HG02884 (cell line): ENCODE measurements around the gene SLC25A14.
"Not testable (repeated sequence)": the region's sequence is repeated elsewhere in the genome, so short reads cannot be mapped to it uniquely, and the experiment has no call there.

Experiments
- ATAC-seq: cut with Tn5 transposase; IDR thresholded peaks from one replicate; pipeline ENCODE4 v1.9.1; 2021; ENCODE audit warnings: mild to moderate bottlenecking, moderate library complexity; ENCODE audit not compliant: unreplicated experiment

The SLC25A14 gene, protein sequence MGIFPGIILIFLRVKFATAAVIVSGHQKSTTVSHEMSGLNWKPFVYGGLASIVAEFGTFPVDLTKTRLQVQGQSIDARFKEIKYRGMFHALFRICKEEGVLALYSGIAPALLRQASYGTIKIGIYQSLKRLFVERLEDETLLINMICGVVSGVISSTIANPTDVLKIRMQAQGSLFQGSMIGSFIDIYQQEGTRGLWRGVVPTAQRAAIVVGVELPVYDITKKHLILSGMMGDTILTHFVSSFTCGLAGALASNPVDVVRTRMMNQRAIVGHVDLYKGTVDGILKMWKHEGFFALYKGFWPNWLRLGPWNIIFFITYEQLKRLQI

GRCh38 chrX:130339408-130340222 lies at the start of gene SLC25A14:
Gene SLC25A14, plus strand, starts transcription at chrX:130339919. Its CDS starts 360 bp downstream, at chrX:130340279.
- ATAC-seq = peak; percentile 96

- no peak for ATAC-seq
These were observed 44.0 kb upstream of the SLC25A14 start for GRCh38 chrX:130295519-130296296.

- no peak for ATAC-seq
These were observed 43.4 kb upstream of the SLC25A14 start for GRCh38 chrX:130296297-130296678.

DNA sequence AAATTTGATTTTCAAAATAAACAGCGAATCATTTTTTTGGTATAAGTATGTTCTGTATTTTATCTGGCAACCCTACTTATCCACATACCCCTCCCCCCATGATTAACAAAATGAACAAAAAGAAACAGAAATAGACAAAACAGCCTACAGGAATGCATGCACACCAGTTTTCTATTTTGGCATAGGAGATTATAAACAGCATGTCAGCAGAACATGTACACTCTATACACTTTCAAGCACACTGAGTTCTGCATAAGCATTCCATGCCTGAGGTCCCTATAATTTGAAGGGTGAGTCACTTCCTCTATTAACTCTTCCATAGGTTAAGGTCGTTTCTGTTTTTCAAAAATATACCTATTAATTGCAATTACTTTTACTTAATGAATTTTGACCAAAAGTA lies 43.0 kb upstream of the SLC25A14 start:
- ATAC-seq = no peak

GRCh38 chrX:130299279-130300009 lies 40.3 kb upstream of the SLC25A14 start:
- ATAC-seq = no peak

DNA sequence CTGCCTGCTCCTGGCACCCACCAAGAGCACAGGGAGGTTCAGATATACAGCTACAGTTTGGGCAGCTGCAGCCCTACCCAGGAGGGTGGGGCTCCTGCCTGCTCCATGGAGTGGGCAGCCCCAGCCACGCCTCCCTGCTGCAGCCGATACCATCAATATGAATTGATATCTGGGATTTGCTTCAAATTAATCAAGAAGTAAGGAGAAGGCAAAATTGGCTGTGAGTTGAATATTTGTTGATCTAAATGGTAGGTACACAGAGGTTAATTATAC lies 39.8 kb upstream of the SLC25A14 start:
- ATAC-seq = no peak

GRCh38 chrX:130301405-130301804 lies 38.3 kb upstream of the SLC25A14 start:
- ATAC-seq = no peak

DNA sequence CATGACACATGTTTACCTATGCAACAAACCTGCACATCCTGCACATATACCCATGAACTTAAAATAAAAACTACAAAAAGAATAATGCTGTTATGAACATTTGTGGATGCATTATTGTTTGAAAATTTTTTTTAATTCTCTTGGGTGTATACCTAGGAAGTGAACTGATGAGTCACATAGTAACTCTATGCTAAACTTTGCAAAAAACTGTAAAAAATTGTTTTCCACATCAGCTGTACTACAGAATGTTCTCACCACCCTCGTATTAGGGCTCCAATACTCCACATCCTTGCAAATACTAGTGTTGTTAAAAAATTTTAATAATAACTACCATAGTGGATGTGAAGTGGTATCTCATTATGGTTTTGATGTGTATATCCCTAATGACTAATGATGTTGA lies 37.7 kb upstream of the SLC25A14 start:
- ATAC-seq = no peak

GRCh38 chrX:130304587-130305368 lies 34.9 kb upstream of the SLC25A14 start:
- no peak for ATAC-seq

DNA sequence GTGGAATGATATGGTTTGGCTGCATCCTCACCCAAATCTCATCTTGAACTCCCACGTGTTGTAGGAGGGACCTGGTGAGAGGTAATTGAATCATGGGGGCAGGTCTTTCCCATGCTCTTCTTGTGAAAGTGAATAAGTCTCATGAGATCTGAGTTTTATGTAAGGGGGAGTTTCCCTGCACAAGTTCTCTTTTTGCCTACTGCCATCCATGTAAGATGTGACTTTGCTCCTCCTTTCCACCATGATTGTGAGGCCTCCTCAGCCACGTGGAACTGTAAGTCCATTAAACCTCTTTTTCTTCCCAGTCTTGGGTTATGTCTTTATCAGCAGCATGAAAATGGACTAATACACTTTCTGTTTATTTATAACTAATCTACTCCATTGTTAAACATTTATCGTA lies 19.8 kb upstream of the SLC25A14 start:
- not testable (repeated sequence) for ATAC-seq

- ATAC-seq = no peak
These were observed 18.2 kb upstream of the SLC25A14 start for GRCh38 chrX:130321550-130321949.

DNA sequence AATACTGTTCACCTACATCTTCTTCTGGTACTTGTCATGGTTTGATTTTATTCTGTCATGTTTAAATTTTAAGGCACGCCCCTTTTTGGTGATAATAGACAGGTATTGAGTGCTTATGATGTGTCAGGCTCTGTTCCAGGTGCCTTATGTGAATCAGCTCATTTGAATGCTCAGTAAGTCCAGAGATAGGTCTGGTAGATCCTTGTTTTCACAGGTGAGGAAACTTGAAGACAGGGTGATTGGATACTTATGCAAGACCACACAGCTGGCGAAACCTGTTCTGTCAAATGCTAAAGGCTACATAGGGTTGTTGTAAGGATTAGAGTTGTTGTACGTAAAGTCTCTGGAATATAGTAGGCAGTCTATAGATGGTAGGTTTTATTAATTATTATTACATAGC lies 9.6 kb upstream of the SLC25A14 start:
- ATAC-seq = no peak

GRCh38 chrX:130330706-130331105 lies 9.0 kb upstream of the SLC25A14 start:
- peak; percentile 83 for ATAC-seq

GRCh38 chrX:130336531-130336930 lies 3.2 kb upstream of the SLC25A14 start:
- no peak for ATAC-seq

GRCh38 chrX:130338869-130339268 lies 850 bp upstream of the SLC25A14 start:
- ATAC-seq = not testable (repeated sequence)

GRCh38 chrX:130340271-130340670 lies 552 bp downstream of the SLC25A14 start:
- no peak for ATAC-seq

- ATAC-seq = no peak
These were observed 3.7 kb downstream of the SLC25A14 start for GRCh38 chrX:130343411-130343810.

DNA sequence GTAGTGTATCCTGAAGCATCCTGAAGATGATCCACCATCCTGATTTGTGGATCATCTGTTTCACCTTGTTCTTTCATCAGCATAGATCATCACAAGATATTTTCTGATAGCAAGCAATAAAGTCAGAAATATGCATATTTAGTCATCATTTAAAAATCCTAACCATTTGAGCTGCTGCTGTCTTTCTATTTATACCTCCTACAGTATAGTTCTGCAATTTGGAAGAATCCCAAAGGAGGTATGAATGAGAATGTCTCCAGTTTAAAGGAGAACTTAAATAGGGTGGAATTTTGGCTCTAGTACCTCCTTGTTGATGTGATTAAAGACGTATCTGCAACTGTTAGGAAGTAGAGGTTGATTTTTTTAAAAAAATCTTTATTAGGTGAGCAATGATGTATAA lies 7.6 kb downstream of the SLC25A14 start:
- no peak for ATAC-seq

DNA sequence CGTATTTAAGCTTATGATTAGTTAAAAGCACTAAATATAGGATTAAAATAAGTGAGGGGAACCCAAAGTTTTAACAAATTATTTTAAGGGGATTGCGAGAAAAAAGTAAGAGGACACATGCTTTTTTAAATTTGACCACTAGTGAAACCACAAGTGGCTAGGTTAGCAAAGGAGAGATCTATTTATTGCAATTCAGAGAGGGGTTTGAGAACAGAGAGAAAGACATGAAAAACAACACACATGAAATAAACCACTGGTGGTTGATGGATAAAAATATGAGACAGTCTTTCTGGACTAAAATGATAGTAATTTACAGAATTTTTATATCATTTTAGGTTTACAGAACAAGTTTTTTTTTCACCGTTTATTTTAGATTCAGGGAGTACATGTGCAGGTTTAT lies 11.8 kb downstream of the SLC25A14 start:
- ATAC-seq = no peak

- not testable (repeated sequence) for ATAC-seq
These were observed 12.3 kb downstream of the SLC25A14 start for GRCh38 chrX:130352050-130352449.
